B cell (primary cell): ENCODE results near the gene MAGEA9B. TPM values are rescaled to one million over a fixed set of nuclear protein-coding genes. Genes with fewer than 3 reads are reported as not detected.

Experiments
- ATAC-seq: fragments of 200-7000 bp; cut with Tn5 transposase; one replicate; pipeline ENCODE4 v1.10.0; 2021; ENCODE audit warnings: low read depth, mild to moderate bottlenecking, moderate number of reproducible peaks, moderate library complexity
- CTCF ChIA-PET: fragments of 350-600 bp; sonication (Branson Sonifier 250); formaldehyde crosslinking; loops from one replicate; lab custom pipeline; 2021; ENCODE audit warnings: antibody characterized with exemption, inconsistent platforms; lab: Charles Lee
- POLR2A ChIA-PET: fragments of 350-600 bp; sonication (Branson Sonifier 250); formaldehyde crosslinking; loops from one replicate; lab custom pipeline; 2021; ENCODE audit warnings: antibody characterized with exemption; lab: Charles Lee
- DNase-seq: peaks from one replicate; pipeline ENCODE4 v3.0.0; 2013
- H2AFZ ChIP-seq: 2 replicates; pipeline ENCODE4 v1.6.1; 2012; ENCODE audit warnings: mild to moderate bottlenecking, low read depth, low read length; ENCODE audit not compliant: insufficient read depth, poor library complexity, severe bottlenecking
- H3K27ac ChIP-seq, 2 donors: 1 replicate in 1 of 2; 2 replicates in 1 of 2; pipeline ENCODE4 v1.5.1; 2012 to 2013; ENCODE audit warnings: low read length in 2 of 2, mild to moderate bottlenecking in 2 of 2, moderate library complexity in 1 of 2
- H3K27me3 ChIP-seq, 4 experiments: fragments of 200-600 bp in 1 of 4; sonication (generic) in 1 of 4; replicated peaks in 1 of 4; 1 replicate in 2 of 4; 2 replicates in 2 of 4; pipeline versions ENCODE4 v1.6.1 to v1.7.0; 2013 to 2016; ENCODE audit warnings: low read length in 3 of 4, mild to moderate bottlenecking in 2 of 4, mixed read lengths in 1 of 4, moderate library complexity in 1 of 4; ENCODE audit not compliant: insufficient read depth in 4 of 4, control insufficient read depth in 3 of 4; ENCODE audit errors: control extremely low read depth in 1 of 4
- H3K36me3 ChIP-seq, 2 experiments: replicated peaks in 1 of 2; 1 replicate in 1 of 2; 2 replicates in 1 of 2; pipeline versions ENCODE4 v1.6.1 to v1.7.1; 2013; ENCODE audit warnings: low read length in 1 of 2; ENCODE audit not compliant: insufficient read depth in 2 of 2, control insufficient read depth in 1 of 2; ENCODE audit errors: control extremely low read depth in 1 of 2, extremely low read depth in 1 of 2
- H3K4me1 ChIP-seq, 2 donors: fragments of 200-600 bp in 1 of 2; sonication (generic) in 1 of 2; 1 replicate in 1 of 2; 2 replicates in 1 of 2; pipeline versions ENCODE4 v1.5.1 to v1.6.1; 2013 to 2017; ENCODE audit warnings: low read length in 2 of 2; ENCODE audit not compliant: control insufficient read depth in 2 of 2, insufficient read depth in 2 of 2
- H3K4me2 ChIP-seq: replicated peaks from 2 replicates; pipeline ENCODE3; 2012; ENCODE audit warnings: mild to moderate bottlenecking, low read depth, low read length; ENCODE audit not compliant: poor library complexity, severe bottlenecking
- H3K4me3 ChIP-seq, 5 experiments: fragments of 200-600 bp in 1 of 5; sonication (generic) in 1 of 5; 1 replicate in 3 of 5; 2 replicates in 2 of 5; pipeline versions ENCODE4 v1.5.1 to v1.7.0; 2011 to 2016; ENCODE audit warnings: low read length in 4 of 5, mild to moderate bottlenecking in 4 of 5, low read depth in 2 of 5, control low read depth in 1 of 5, moderate library complexity in 1 of 5; ENCODE audit not compliant: insufficient read depth in 1 of 5; ENCODE audit errors: control extremely low read depth in 1 of 5, extremely low read depth in 1 of 5
- H3K79me2 ChIP-seq: fragments of 200-600 bp; sonication (generic); one replicate; pipeline ENCODE4 v1.6.0; 2016; ENCODE audit warnings: low read length; ENCODE audit not compliant: control insufficient read depth, insufficient read depth
- H3K9ac ChIP-seq: fragments of 200-600 bp; sonication (generic); 2 replicates; pipeline ENCODE4 v1.6.1; 2017; ENCODE audit warnings: mild to moderate bottlenecking, low read length, moderate library complexity
- H3K9me3 ChIP-seq, 3 donors: one replicate each; pipeline versions ENCODE4 v1.6.1 to v1.7.1; 2013; ENCODE audit warnings: low read length in 2 of 3; ENCODE audit not compliant: control insufficient read depth in 2 of 3, insufficient read depth in 1 of 3; ENCODE audit errors: control extremely low read depth in 1 of 3
- H4K20me1 ChIP-seq: 2 replicates; pipeline ENCODE4 v1.6.0; 2012; ENCODE audit warnings: mild to moderate bottlenecking, low read length; ENCODE audit not compliant: insufficient read depth, control insufficient read depth, poor library complexity, severe bottlenecking
- H3K27ac Mint-ChIP-seq: one replicate; pipeline ENCODE4 v1.8.0; 2021; ENCODE audit warnings: mixed read lengths
- H3K27me3 Mint-ChIP-seq: one replicate; pipeline ENCODE4 v1.8.0; 2021; ENCODE audit warnings: mixed read lengths
- H3K4me1 Mint-ChIP-seq: one replicate; pipeline ENCODE4 v1.8.0; 2021; ENCODE audit warnings: mixed read lengths
- H3K4me3 Mint-ChIP-seq: one replicate; pipeline ENCODE4 v1.8.0; 2021; ENCODE audit warnings: mixed read lengths
- H3K9me3 Mint-ChIP-seq: one replicate; pipeline ENCODE4 v1.8.0; 2022; ENCODE audit warnings: mixed read lengths; ENCODE audit not compliant: insufficient read depth
- EZH2 ChIP-seq: IDR thresholded peaks from 2 replicates; pipeline ENCODE4 v1.6.1; 2012; ENCODE audit warnings: borderline replicate concordance, low read depth, mild to moderate bottlenecking, moderate library complexity, low read length; ENCODE audit not compliant: insufficient read depth, poor library complexity, severe bottlenecking
- WGBS: methylation state at CpG from one replicate; pipeline ENCODE4 v1.1.5; 2013; ENCODE audit warnings: missing lambda C conversion rate; ENCODE audit not compliant: insufficient coverage; 5-methylcytosine and 5-hydroxymethylcytosine counted together
- intact Hi-C: fragments of 100-400 bp; cut with micrococcal nuclease; formaldehyde crosslinking; loops from one replicate; pipeline ENCODE4 v1.10.0; 2022
- polyA plus RNA-seq: library from polyadenylated mRNA; depleted of rRNA; stranded (reverse); fragments of >200 nt; gene quantifications from 2 replicates; pipeline ENCODE4 v1.2.3, GENCODE V29; 2012
- total RNA-seq, 2 donors: library from RNA; stranded (reverse); fragments of 120-200 nt in 1 of 2; gene quantifications; 1 replicate in 1 of 2; 2 replicates in 1 of 2; pipeline versions ENCODE4 v1.2.3 to v1.2.4, GENCODE V29; 2013 to 2022
- TF ChIP-seq, protein P1 (sequence below): fragments of 200-600 bp; IDR thresholded peaks from one replicate; pipeline ENCODE4 v1.8.0; 2022; ENCODE audit warnings: antibody characterized with exemption, mild to moderate bottlenecking

The MAGEA9B gene
- total and polyA plus RNA-seq, 2 donors (not counting 1 experiment from before 2014, with no cell fraction given): 0.04 TPM; not detected in 1

DNA sequence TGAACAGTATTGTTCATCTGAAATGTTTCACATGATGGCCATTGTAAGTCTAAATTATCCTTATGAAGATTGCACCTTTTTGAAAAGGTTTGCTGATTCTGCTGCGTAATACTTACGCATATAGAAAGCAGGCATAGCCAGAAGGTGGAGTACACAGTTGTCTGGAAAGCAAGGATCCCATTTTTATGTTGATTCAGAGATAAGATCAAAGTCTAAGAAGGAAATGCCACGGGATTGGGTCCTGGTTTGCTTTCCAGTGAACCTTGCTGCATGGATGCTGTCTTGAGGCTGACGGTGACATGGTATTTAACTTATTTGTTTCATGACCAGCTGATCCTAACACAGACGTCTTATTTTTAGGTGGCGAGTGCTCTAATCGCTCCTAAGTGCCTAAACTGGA, 15.5 kb downstream of the MAGEA9B start:
- Histone ChIP-seq H3K79me2 (no peaks in the 10 kb centered on the region), H3K4me3 (no peak overlapping the region), H3K27ac (no peak overlapping the region), H3K4me1 (no peaks in the 10 kb centered on the region), H3K9me3 (no peaks in the 10 kb centered on the region), H3K36me3 (no peaks in the 10 kb centered on the region), H2AFZ (no peak overlapping the region), H4K20me1 (no peaks in the 10 kb centered on the region), H3K4me2 (no peak overlapping the region), H3K27me3 (no peaks in the 10 kb centered on the region), H3K9ac (no peak overlapping the region)
- ChIA-PET CTCF (no interaction called here), POLR2A (no interaction called here)
- H3K4me3 Mint-ChIP-seq: no peak overlapping the region
- peaks cover 13% of the 10 kb centered on the region for H3K27me3 Mint-ChIP-seq
- DNase-seq (no peak), ATAC-seq (no peak)
- H3K9me3 Mint-ChIP-seq: no peaks in the 10 kb centered on the region
- no peak overlapping the region for H3K27ac Mint-ChIP-seq
- 94% methylated on average over 6 of the region's 7 CpGs for WGBS
- intact Hi-C loops: no loop called here
- TF ChIP-seq EZH2: no peak
- TF ChIP-seq, protein P1, sequence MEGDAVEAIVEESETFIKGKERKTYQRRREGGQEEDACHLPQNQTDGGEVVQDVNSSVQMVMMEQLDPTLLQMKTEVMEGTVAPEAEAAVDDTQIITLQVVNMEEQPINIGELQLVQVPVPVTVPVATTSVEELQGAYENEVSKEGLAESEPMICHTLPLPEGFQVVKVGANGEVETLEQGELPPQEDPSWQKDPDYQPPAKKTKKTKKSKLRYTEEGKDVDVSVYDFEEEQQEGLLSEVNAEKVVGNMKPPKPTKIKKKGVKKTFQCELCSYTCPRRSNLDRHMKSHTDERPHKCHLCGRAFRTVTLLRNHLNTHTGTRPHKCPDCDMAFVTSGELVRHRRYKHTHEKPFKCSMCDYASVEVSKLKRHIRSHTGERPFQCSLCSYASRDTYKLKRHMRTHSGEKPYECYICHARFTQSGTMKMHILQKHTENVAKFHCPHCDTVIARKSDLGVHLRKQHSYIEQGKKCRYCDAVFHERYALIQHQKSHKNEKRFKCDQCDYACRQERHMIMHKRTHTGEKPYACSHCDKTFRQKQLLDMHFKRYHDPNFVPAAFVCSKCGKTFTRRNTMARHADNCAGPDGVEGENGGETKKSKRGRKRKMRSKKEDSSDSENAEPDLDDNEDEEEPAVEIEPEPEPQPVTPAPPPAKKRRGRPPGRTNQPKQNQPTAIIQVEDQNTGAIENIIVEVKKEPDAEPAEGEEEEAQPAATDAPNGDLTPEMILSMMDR: no peak
- no peaks in the 10 kb centered on the region for H3K4me1 Mint-ChIP-seq

DNA sequence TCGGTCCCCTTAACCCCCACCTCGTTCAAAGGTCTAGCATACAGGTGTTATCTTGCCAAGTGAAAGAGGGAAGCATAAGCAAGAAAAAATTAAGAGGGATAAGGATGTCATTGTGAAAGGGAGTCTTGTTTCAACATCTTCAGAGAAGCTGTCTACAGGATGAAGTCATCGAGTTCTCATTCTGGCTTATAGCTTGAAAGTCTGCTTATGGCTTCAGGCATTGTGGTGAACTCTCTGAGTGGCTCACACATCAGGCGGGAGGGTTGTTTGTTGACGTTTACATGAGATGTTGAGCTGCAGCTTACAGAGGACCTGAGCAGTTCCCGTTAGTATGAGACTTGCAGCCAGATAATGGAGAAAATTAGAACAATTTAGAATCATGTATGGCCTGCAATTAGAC, 16.6 kb downstream of the MAGEA9B start:
- intact Hi-C loops: no loop called here
- Histone ChIP-seq H3K4me2 (no peak overlapping the region), H3K36me3 (no peaks in the 10 kb centered on the region), H3K9ac (no peak overlapping the region), H3K27me3 (no peaks in the 10 kb centered on the region), H3K79me2 (no peaks in the 10 kb centered on the region), H3K4me1 (no peaks in the 10 kb centered on the region), H3K27ac (no peak overlapping the region), H3K4me3 (no peak overlapping the region), H4K20me1 (no peaks in the 10 kb centered on the region), H2AFZ (no peak overlapping the region), H3K9me3 (no peaks in the 10 kb centered on the region)
- Mint-ChIP-seq H3K9me3 (no peaks in the 10 kb centered on the region), H3K27ac (no peak overlapping the region), H3K4me1 (no peaks in the 10 kb centered on the region), H3K27me3 (peaks cover 13% of the 10 kb centered on the region), H3K4me3 (no peak overlapping the region)
- ChIA-PET CTCF (no interaction called here), POLR2A (no interaction called here)
- DNase-seq (no peak), ATAC-seq (no peak)
- 100% methylated on average over 1 of the region's 6 CpGs for WGBS
- TF ChIP-seq, protein P1: no peak
- no peak for TF ChIP-seq EZH2
